Gastroesophageal sphincter (tissue), 3 donors: ENCODE data around the gene TBC1D23.

Experiments used
- POLR2A ChIP-seq, 2 donors: fragments of 450-650 bp; IDR thresholded peaks; one replicate each; pipeline ENCODE4 v1.6.1; 2017; ENCODE audit warnings: antibody characterized with exemption in 2 of 2, mild to moderate bottlenecking in 2 of 2, moderate library complexity in 1 of 2
- TF ChIP-seq, protein P1 (sequence below), 4 experiments: fragments of 200-600 bp in 2 of 4; fragments of 450-650 bp in 2 of 4; sonication (generic) in 1 of 4; IDR thresholded peaks; one replicate each; pipeline ENCODE4 v1.5.1; 2017 to 2019; ENCODE audit warnings: antibody characterized with exemption in 4 of 4, mild to moderate bottlenecking in 2 of 4, moderate library complexity in 2 of 4

DNA sequence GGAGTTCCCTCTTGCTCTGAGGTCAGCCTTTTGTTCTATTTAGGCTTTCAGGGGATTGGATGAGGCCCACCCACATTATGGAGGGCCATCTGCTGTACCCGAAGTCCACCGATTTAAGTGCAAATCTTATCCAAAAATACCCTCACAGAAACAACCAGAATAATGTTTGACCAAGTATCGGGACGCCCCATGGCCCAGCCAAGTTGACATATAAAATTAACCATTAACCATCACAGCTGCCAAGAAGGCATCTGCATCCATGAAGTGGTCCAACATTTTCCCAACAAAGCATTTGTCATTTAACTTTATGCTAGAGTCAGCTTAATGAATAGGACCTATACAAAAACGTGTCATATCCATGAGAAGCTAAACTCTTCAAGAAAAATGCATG lies 46.2 kb upstream of the TBC1D23 start:
- TF ChIP-seq, protein P1, sequence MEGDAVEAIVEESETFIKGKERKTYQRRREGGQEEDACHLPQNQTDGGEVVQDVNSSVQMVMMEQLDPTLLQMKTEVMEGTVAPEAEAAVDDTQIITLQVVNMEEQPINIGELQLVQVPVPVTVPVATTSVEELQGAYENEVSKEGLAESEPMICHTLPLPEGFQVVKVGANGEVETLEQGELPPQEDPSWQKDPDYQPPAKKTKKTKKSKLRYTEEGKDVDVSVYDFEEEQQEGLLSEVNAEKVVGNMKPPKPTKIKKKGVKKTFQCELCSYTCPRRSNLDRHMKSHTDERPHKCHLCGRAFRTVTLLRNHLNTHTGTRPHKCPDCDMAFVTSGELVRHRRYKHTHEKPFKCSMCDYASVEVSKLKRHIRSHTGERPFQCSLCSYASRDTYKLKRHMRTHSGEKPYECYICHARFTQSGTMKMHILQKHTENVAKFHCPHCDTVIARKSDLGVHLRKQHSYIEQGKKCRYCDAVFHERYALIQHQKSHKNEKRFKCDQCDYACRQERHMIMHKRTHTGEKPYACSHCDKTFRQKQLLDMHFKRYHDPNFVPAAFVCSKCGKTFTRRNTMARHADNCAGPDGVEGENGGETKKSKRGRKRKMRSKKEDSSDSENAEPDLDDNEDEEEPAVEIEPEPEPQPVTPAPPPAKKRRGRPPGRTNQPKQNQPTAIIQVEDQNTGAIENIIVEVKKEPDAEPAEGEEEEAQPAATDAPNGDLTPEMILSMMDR (IDR thresholded peaks at IDR 0.05), result no peak
- no peak for TF ChIP-seq POLR2A (IDR thresholded peaks at IDR 0.05)
